ENCODE results near the gene DHRS7C.

The DHRS7C gene

GRCh38 chr17:9820448-9820847 lies 29.1 kb upstream of the DHRS7C start:
- no peak overlapping the region for H3K4me3 ChIP-seq (ENCODE audit: low read length)
- H3K9ac ChIP-seq (ENCODE audit: low read length), result no peak overlapping the region
- H3K4me1 ChIP-seq (ENCODE audit: control insufficient read depth, insufficient read depth, low read length), result no peaks in the 10 kb centered on the region
- H3K27me3 ChIP-seq (ENCODE audit: control insufficient read depth, insufficient read depth, low read length), result no peaks in the 10 kb centered on the region
- H3K27ac ChIP-seq (ENCODE audit: low read depth, low read length), result no peak overlapping the region
- no peaks in the 10 kb centered on the region for H3K36me3 ChIP-seq (ENCODE audit: control insufficient read depth, insufficient read depth, low read length)

GRCh38 chr17:9818760-9819159 lies 27.4 kb upstream of the DHRS7C start:
- H3K4me3 ChIP-seq (ENCODE audit: low read length), result no peak overlapping the region
- no peak overlapping the region for H3K9ac ChIP-seq (ENCODE audit: low read length)
- H3K27me3 ChIP-seq (ENCODE audit: control insufficient read depth, insufficient read depth, low read length), result no peaks in the 10 kb centered on the region
- H3K4me1 ChIP-seq (ENCODE audit: control insufficient read depth, insufficient read depth, low read length), result no peaks in the 10 kb centered on the region
- H3K27ac ChIP-seq (ENCODE audit: low read depth, low read length), result no peak overlapping the region
- no peaks in the 10 kb centered on the region for H3K36me3 ChIP-seq (ENCODE audit: control insufficient read depth, insufficient read depth, low read length)

DNA sequence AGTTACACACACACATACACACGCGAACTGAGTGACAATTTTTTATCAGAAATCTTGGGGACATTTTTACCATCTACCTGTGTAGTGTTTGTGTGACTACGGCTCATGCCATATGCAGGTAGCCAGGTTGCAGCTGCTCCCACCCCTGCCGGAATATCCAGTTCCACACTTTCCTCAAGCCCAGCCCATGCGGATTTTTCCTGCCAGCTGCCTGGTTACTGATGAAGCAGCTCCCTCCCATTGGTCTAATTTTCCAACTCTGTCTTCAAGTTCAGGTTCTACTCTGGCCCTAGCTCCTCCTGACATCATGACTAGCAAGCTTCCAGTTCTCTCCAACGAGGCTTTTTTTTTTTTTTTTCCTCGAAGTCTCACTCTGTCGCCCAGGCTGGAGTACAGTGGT lies 25.7 kb upstream of the DHRS7C start:
- no peak overlapping the region for H3K27ac ChIP-seq (ENCODE audit: low read depth, low read length)
- H3K9ac ChIP-seq (ENCODE audit: low read length), result no peak overlapping the region
- H3K4me3 ChIP-seq (ENCODE audit: low read length), result no peak overlapping the region
- no peaks in the 10 kb centered on the region for H3K4me1 ChIP-seq (ENCODE audit: control insufficient read depth, insufficient read depth, low read length)
- H3K27me3 ChIP-seq (ENCODE audit: control insufficient read depth, insufficient read depth, low read length), result no peaks in the 10 kb centered on the region
- no peaks in the 10 kb centered on the region for H3K36me3 ChIP-seq (ENCODE audit: control insufficient read depth, insufficient read depth, low read length)

- no peaks in the 10 kb centered on the region for H3K27me3 ChIP-seq (ENCODE audit: control insufficient read depth, insufficient read depth, low read length)
- H3K4me1 ChIP-seq (ENCODE audit: control insufficient read depth, insufficient read depth, low read length), result no peaks in the 10 kb centered on the region
- no peak overlapping the region for H3K4me3 ChIP-seq (ENCODE audit: low read length)
- no peaks in the 10 kb centered on the region for H3K36me3 ChIP-seq (ENCODE audit: control insufficient read depth, insufficient read depth, low read length)
- no peak overlapping the region for H3K27ac ChIP-seq (ENCODE audit: low read depth, low read length)
- H3K9ac ChIP-seq (ENCODE audit: low read length), result no peak overlapping the region
These were observed 25.1 kb upstream of the DHRS7C start for GRCh38 chr17:9816472-9816871.

DNA sequence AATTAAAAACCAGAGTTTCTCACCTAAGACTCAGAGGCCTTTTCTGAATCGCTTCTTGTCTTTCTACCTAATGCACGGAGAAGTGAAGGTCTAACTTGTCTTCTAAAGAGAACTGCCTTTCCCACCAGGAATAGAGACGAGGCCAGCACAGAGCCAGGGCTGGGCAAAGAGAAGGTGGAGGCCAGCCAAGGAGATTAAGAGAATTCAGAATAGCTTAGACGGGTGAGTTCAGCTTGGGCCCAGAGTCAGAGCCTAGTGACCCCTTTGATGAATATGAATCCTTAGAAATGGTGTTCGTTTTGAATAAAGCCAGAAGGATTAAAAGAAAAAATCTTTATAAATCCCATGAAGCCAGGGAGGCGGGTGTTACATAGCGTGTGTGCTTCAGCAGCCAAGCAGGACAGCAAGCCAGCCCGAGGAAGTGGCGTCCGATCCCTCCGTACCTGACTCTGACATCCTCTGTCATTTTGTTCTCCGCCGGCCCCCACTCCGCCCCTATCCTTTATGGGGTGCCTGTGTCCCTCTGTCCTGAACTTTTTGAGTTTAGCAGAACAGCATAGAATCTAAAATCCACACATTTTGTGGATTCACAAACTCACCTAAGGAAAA lies 23.0 kb upstream of the DHRS7C start:
- Histone ChIP-seq H3K27ac (ENCODE audit: low read depth, low read length) (no peak overlapping the region), H3K4me3 (ENCODE audit: low read length) (no peak overlapping the region), H3K27me3 (ENCODE audit: control insufficient read depth, insufficient read depth, low read length) (no peaks in the 10 kb centered on the region), H3K9ac (ENCODE audit: low read length) (no peak overlapping the region), H3K4me1 (ENCODE audit: control insufficient read depth, insufficient read depth, low read length) (no peaks in the 10 kb centered on the region), H3K36me3 (ENCODE audit: control insufficient read depth, insufficient read depth, low read length) (no peaks in the 10 kb centered on the region)

DNA sequence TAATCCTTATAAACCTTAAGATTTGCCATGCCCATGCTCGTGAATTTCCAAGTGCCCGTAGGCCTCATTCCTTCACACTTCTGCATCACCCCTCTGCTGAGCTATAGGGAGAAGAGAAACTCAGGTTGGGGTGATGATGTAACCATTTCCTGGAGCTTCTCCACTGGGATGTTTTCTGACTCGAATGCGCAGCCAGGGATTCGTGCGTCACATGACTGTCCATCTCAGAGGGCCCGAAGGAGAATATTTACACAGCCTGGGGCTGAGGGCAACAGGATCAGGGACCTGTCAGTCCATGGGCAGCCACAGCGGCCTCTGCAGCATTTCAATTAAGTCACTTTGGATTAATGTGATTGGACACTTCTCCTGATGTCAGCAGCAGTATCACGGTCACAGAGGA lies 21.8 kb upstream of the DHRS7C start:
- H3K27ac ChIP-seq (ENCODE audit: low read depth, low read length), result no peak overlapping the region
- no peaks in the 10 kb centered on the region for H3K27me3 ChIP-seq (ENCODE audit: control insufficient read depth, insufficient read depth, low read length)
- H3K4me3 ChIP-seq (ENCODE audit: low read length), result no peak overlapping the region
- no peak overlapping the region for H3K9ac ChIP-seq (ENCODE audit: low read length)
- no peaks in the 10 kb centered on the region for H3K36me3 ChIP-seq (ENCODE audit: control insufficient read depth, insufficient read depth, low read length)
- no peaks in the 10 kb centered on the region for H3K4me1 ChIP-seq (ENCODE audit: control insufficient read depth, insufficient read depth, low read length)

DNA sequence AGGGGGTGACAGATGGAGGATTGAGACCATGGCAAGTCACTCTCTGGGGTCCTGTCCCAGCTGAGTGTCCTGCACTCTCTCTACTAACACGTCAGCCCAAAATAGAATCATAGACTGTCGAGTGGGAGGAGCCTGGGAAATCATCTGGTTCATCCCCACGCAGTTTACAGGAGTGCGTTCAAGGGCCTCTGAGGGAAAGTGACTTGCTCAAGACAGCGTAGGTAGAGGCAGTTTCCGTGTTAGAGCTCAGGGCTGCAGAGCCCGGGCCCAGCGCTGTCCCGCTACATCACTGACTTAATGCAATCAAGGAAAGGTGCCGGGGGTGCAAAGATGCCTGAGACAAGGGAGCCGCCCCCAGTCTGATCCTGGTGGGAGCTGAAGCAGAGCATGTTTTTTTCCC lies 20.1 kb upstream of the DHRS7C start:
- Histone ChIP-seq H3K9ac (ENCODE audit: low read length) (no peak overlapping the region), H3K27ac (ENCODE audit: low read depth, low read length) (no peak overlapping the region), H3K36me3 (ENCODE audit: control insufficient read depth, insufficient read depth, low read length) (no peaks in the 10 kb centered on the region), H3K27me3 (ENCODE audit: control insufficient read depth, insufficient read depth, low read length) (no peaks in the 10 kb centered on the region), H3K4me1 (ENCODE audit: control insufficient read depth, insufficient read depth, low read length) (no peaks in the 10 kb centered on the region), H3K4me3 (ENCODE audit: low read length) (no peak overlapping the region)

GRCh38 chr17:9811086-9811485 lies 19.7 kb upstream of the DHRS7C start:
- no peak overlapping the region for H3K4me3 ChIP-seq (ENCODE audit: low read length)
- H3K4me1 ChIP-seq (ENCODE audit: control insufficient read depth, insufficient read depth, low read length), result no peaks in the 10 kb centered on the region
- H3K27me3 ChIP-seq (ENCODE audit: control insufficient read depth, insufficient read depth, low read length), result no peaks in the 10 kb centered on the region
- no peak overlapping the region for H3K27ac ChIP-seq (ENCODE audit: low read depth, low read length)
- H3K36me3 ChIP-seq (ENCODE audit: control insufficient read depth, insufficient read depth, low read length), result no peaks in the 10 kb centered on the region
- no peak overlapping the region for H3K9ac ChIP-seq (ENCODE audit: low read length)

DNA sequence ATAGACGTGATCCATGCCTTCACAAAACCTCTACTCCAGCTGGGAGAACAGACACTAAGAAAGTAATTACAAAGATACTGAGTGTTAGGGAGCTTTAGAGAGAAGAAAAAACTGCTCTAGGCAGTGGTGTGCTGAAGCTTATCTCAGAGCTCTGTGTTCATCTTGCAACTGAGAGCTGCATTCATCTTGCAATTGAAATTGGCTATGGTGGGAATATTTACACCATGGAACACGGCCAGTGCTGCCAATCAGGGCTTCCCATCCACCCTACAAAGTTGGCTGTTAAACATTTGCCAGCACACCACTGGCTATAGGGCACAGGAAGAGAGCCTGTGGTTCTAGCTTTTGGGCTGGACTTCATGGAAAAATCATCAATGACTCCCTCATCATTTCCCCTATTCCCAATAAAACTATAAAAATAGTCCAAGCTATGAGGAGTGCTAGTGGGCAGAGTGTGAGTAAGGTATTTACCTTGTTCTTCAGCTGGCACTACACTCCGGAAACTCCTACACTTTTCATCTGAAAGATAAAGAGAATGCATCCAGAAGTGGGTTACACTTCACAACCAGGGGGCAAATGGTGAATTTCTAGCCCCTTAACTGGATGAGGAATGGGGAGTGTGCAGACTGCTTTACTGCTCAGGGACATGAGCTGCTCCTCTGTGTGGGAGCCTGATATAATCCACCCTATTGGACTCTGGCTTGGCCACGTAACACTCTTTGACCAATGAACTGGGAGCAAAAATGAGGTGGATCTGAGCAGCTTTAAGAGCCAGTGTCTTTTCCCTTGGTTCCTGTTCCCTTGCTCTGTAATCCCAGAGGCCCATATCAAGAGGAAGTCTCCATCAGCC lies 18.9 kb upstream of the DHRS7C start:
- H3K4me1 ChIP-seq (ENCODE audit: control insufficient read depth, insufficient read depth, low read length), result no peaks in the 10 kb centered on the region
- no peak overlapping the region for H3K27ac ChIP-seq (ENCODE audit: low read depth, low read length)
- no peaks in the 10 kb centered on the region for H3K36me3 ChIP-seq (ENCODE audit: control insufficient read depth, insufficient read depth, low read length)
- H3K9ac ChIP-seq (ENCODE audit: low read length), result no peak overlapping the region
- H3K27me3 ChIP-seq (ENCODE audit: control insufficient read depth, insufficient read depth, low read length), result no peaks in the 10 kb centered on the region
- H3K4me3 ChIP-seq (ENCODE audit: low read length), result no peak overlapping the region

DNA sequence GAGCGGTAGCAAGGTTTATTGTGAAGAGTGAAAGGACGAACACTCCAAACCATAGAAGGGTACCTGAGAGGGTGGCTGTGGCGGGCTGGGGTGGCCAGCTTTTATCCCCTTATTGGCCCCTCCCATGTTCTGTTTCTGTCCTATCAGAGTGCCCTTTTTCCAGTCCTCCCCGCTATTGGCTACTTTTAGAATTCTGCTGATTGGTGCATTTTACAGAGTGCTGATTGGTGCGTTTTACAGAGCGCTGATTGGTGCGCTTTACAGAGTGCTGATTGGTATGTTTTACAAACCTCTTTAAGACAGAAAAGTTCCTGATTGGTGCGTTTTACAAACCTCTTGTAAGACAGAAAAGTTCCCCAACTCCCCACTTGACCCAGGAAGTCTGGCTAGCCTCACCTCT lies 18.0 kb upstream of the DHRS7C start:
- no peaks in the 10 kb centered on the region for H3K36me3 ChIP-seq (ENCODE audit: control insufficient read depth, insufficient read depth, low read length)
- no peak overlapping the region for H3K27ac ChIP-seq (ENCODE audit: low read depth, low read length)
- no peak overlapping the region for H3K9ac ChIP-seq (ENCODE audit: low read length)
- no peaks in the 10 kb centered on the region for H3K4me1 ChIP-seq (ENCODE audit: control insufficient read depth, insufficient read depth, low read length)
- no peaks in the 10 kb centered on the region for H3K27me3 ChIP-seq (ENCODE audit: control insufficient read depth, insufficient read depth, low read length)
- no peak overlapping the region for H3K4me3 ChIP-seq (ENCODE audit: low read length)

- no peak overlapping the region for H3K27ac ChIP-seq (ENCODE audit: low read depth, low read length)
- H3K9ac ChIP-seq (ENCODE audit: low read length), result no peak overlapping the region
- no peaks in the 10 kb centered on the region for H3K36me3 ChIP-seq (ENCODE audit: control insufficient read depth, insufficient read depth, low read length)
- H3K4me3 ChIP-seq (ENCODE audit: low read length), result no peak overlapping the region
- no peaks in the 10 kb centered on the region for H3K4me1 ChIP-seq (ENCODE audit: control insufficient read depth, insufficient read depth, low read length)
- H3K27me3 ChIP-seq (ENCODE audit: control insufficient read depth, insufficient read depth, low read length), result no peaks in the 10 kb centered on the region
These were observed 15.3 kb upstream of the DHRS7C start for GRCh38 chr17:9806699-9807098.

GRCh38 chr17:9805769-9806168 lies 14.4 kb upstream of the DHRS7C start:
- H3K9ac ChIP-seq (ENCODE audit: low read length), result no peak overlapping the region
- H3K4me1 ChIP-seq (ENCODE audit: control insufficient read depth, insufficient read depth, low read length), result no peaks in the 10 kb centered on the region
- no peaks in the 10 kb centered on the region for H3K27me3 ChIP-seq (ENCODE audit: control insufficient read depth, insufficient read depth, low read length)
- H3K36me3 ChIP-seq (ENCODE audit: control insufficient read depth, insufficient read depth, low read length), result no peaks in the 10 kb centered on the region
- no peak overlapping the region for H3K27ac ChIP-seq (ENCODE audit: low read depth, low read length)
- no peak overlapping the region for H3K4me3 ChIP-seq (ENCODE audit: low read length)

DNA sequence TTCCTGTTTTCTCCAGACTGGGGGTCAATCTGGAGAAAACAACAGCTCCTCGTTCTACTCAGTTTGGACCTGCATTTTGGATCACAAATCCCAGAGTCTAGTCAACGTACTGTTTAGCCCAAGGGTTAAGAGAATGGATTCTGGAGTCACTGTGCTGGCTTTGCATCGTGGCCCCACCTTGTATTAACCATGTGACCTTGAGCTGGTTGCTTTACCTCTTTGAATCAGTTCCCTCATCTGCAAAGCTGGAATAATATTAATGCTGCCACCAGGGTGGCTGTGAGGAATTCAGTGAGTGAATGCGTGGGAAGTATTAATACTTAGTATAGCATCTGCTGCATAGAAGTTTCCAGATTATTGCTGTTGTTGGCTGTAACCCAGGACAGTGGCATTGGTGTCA lies 11.3 kb upstream of the DHRS7C start:
- Histone ChIP-seq H3K27me3 (ENCODE audit: control insufficient read depth, insufficient read depth, low read length) (no peaks in the 10 kb centered on the region), H3K4me3 (ENCODE audit: low read length) (no peak overlapping the region), H3K9ac (ENCODE audit: low read length) (no peak overlapping the region), H3K27ac (ENCODE audit: low read depth, low read length) (no peak overlapping the region), H3K4me1 (ENCODE audit: control insufficient read depth, insufficient read depth, low read length) (no peaks in the 10 kb centered on the region), H3K36me3 (ENCODE audit: control insufficient read depth, insufficient read depth, low read length) (no peaks in the 10 kb centered on the region)
